ENCODE measurements around the gene TM7SF2. TPM values are rescaled to one million over a fixed set of nuclear protein-coding genes. Genes with fewer than 3 reads are reported as not detected.

The TM7SF2 gene
- total RNA-seq, 2 donors from 2014 or later: 97.9 to 108 TPM

DNA sequence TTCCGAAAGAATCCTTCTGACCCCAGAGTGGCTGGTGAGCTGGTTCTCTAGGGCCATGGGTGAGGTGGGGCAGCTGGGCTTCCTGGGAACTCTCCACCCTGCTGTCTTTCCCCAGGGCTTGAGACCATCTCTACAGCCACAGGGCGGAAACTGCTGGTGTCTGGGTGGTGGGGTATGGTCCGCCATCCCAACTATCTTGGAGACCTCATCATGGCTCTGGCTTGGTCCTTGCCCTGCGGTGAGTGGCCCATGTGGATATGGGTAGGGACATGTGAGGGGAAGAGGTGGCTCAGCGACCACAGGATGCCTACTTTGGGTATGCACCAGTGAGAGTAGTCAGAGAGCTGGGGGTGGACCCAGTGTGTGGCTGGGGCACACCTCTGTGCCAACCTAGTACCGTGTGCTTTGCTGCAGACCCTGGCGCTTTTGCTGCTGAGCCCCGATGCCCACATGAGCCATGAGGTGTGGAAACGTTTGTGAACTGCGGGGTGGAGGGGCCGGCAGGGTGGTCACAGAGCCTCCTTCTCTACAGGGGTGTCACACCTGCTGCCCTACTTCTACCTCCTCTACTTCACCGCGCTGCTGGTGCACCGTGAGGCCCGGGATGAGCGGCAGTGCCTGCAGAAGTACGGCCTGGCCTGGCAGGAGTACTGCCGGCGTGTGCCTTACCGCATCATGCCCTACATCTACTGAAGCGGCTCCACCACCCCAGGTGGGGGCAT is 3.9 kb downstream of the TM7SF2 start:
- H3K9ac ChIP-seq (ENCODE audit: extremely low read depth, low read length, poor library complexity, severe bottlenecking): no peak overlapping the region
- H3K27ac ChIP-seq (ENCODE audit: low read depth, low read length): no peak overlapping the region

GRCh38 chr11:65116370-65117205 is 4.9 kb downstream of the TM7SF2 start:
- TF ChIP-seq CTCF (conservative IDR thresholded peaks at IDR 0.05): no peak
- Histone ChIP-seq H3K9me3 (ENCODE audit: control insufficient read depth, low read length) (no peaks in the 10 kb centered on the region), H3K36me3 (ENCODE audit: control insufficient read depth, insufficient read depth, low read length) (peaks cover 61% of the 10 kb centered on the region), H3K4me3 (ENCODE audit: low read length) (peak overlapping the region; percentile 85), H3K27ac (ENCODE audit: low read depth, low read length) (peak overlapping the region; percentile 64), H3K9ac (ENCODE audit: extremely low read depth, low read length, poor library complexity, severe bottlenecking) (peak overlapping the region; percentile 90), H3K27me3 (ENCODE audit: control insufficient read depth, insufficient read depth, low read length, poor library complexity, severe bottlenecking) (no peaks in the 10 kb centered on the region), H3K4me1 (ENCODE audit: control insufficient read depth, insufficient read depth, low read length) (peaks cover 5% of the 10 kb centered on the region)
- peaks cover 12% of the 10 kb centered on the region for H3K4me1 Mint-ChIP-seq
- no peaks in the 10 kb centered on the region for H3K27me3 Mint-ChIP-seq (ENCODE audit: insufficient read depth)
- DNase-seq: peak; percentile 80
- H3K9me3 Mint-ChIP-seq: no peaks in the 10 kb centered on the region
- H3K27ac Mint-ChIP-seq: peak overlapping the region; percentile 92
- peaks cover 29% of the 10 kb centered on the region for H3K36me3 Mint-ChIP-seq (ENCODE audit: low read depth)
- peak overlapping the region; percentile 75 for H3K4me3 Mint-ChIP-seq
- WGBS, 2 experiments (ENCODE audit: insufficient coverage in 1 of 2, insufficient read length in 1 of 2): 36 to 37% methylated on average over 63 to 68 of the region's 68 CpGs

More for the DNA sequence above, 3.9 kb downstream of the TM7SF2 start:
- no peaks in the 10 kb centered on the region for H3K9me3 ChIP-seq (ENCODE audit: control insufficient read depth, low read length)
- WGBS, 2 experiments (ENCODE audit: insufficient coverage in 1 of 2, insufficient read length in 1 of 2): 95 to 97% methylated on average over 20 to 21 of the region's 21 CpGs
- Mint-ChIP-seq H3K36me3 (ENCODE audit: low read depth) (peaks cover 23% of the 10 kb centered on the region), H3K4me1 (peaks cover 7% of the 10 kb centered on the region), H3K27me3 (ENCODE audit: insufficient read depth) (no peaks in the 10 kb centered on the region), H3K9me3 (no peaks in the 10 kb centered on the region), H3K4me3 (peak overlapping the region; percentile 75), H3K27ac (no peak overlapping the region)
- peaks cover 54% of the 10 kb centered on the region for H3K36me3 ChIP-seq (ENCODE audit: control insufficient read depth, insufficient read depth, low read length)
- no peak overlapping the region for H3K4me3 ChIP-seq (ENCODE audit: low read length)
- H3K4me1 ChIP-seq (ENCODE audit: control insufficient read depth, insufficient read depth, low read length): peaks cover 8% of the 10 kb centered on the region
- DNase-seq: no peak
- TF ChIP-seq CTCF (conservative IDR thresholded peaks at IDR 0.05): no peak
- no peaks in the 10 kb centered on the region for H3K27me3 ChIP-seq (ENCODE audit: control insufficient read depth, insufficient read depth, low read length, poor library complexity, severe bottlenecking)

- peaks cover 33% of the 10 kb centered on the region for H3K36me3 Mint-ChIP-seq (ENCODE audit: low read depth)
- 1 to 3% methylated on average over 56 to 89 of the region's 89 CpGs for WGBS, 2 experiments (ENCODE audit: insufficient coverage in 1 of 2, insufficient read length in 1 of 2)
- H3K4me3 Mint-ChIP-seq: peak within 1 kb of the TSS; percentile 75
- DNase-seq: peak; percentile 100
- Histone ChIP-seq H3K9me3 (ENCODE audit: control insufficient read depth, low read length) (no peaks in the 10 kb centered on the region), H3K27ac (ENCODE audit: low read depth, low read length) (peak within 1 kb of the TSS; percentile 64), H3K4me3 (ENCODE audit: low read length) (peak within 1 kb of the TSS; percentile 85), H3K9ac (ENCODE audit: extremely low read depth, low read length, poor library complexity, severe bottlenecking) (peak within 1 kb of the TSS; percentile 90), H3K36me3 (ENCODE audit: control insufficient read depth, insufficient read depth, low read length) (peaks cover 61% of the 10 kb centered on the region), H3K27me3 (ENCODE audit: control insufficient read depth, insufficient read depth, low read length, poor library complexity, severe bottlenecking) (no peaks in the 10 kb centered on the region), H3K4me1 (ENCODE audit: control insufficient read depth, insufficient read depth, low read length) (peaks cover 5% of the 10 kb centered on the region)
- peak; percentile 97 for TF ChIP-seq CTCF (conservative IDR thresholded peaks at IDR 0.05)
- H3K9me3 Mint-ChIP-seq: no peaks in the 10 kb centered on the region
- H3K4me1 Mint-ChIP-seq: peaks cover 12% of the 10 kb centered on the region
- H3K27ac Mint-ChIP-seq: peak within 1 kb of the TSS; percentile 92
- no peaks in the 10 kb centered on the region for H3K27me3 Mint-ChIP-seq (ENCODE audit: insufficient read depth)
Measured at GRCh38 chr11:65117206-65118096, 5.8 kb downstream of the TM7SF2 start, which contains the start of gene ZNHIT2. TSS of gene ZNHIT2 (minus strand) at chr11:65117701. CDS start at chr11:65117653, 48 bp downstream.
